Nephron progenitor cell (in vitro differentiated cells): ENCODE data around the gene KCNH4.

Source experiments
- DNase-seq: peaks from one replicate; pipeline ENCODE4 v3.0.0; 2021
- H3K27ac Mint-ChIP-seq: 2 replicates; pipeline ENCODE4 v1.8.0; 2021; ENCODE audit warnings: mild to moderate bottlenecking, moderate library complexity, mixed read lengths
- H3K27me3 Mint-ChIP-seq: 2 replicates; pipeline ENCODE4 v1.8.0; 2021; ENCODE audit warnings: mild to moderate bottlenecking, low read depth, mixed read lengths; ENCODE audit not compliant: poor library complexity
- H3K36me3 Mint-ChIP-seq: 2 replicates; pipeline ENCODE4 v1.8.0; 2021; ENCODE audit warnings: low read depth, mixed read lengths
- H3K4me1 Mint-ChIP-seq: 2 replicates; pipeline ENCODE4 v1.8.0; 2021; ENCODE audit warnings: mixed read lengths
- H3K4me3 Mint-ChIP-seq: 2 replicates; pipeline ENCODE4 v1.8.0; 2021; ENCODE audit warnings: mild to moderate bottlenecking, moderate library complexity, mixed read lengths
- H3K9me3 Mint-ChIP-seq: 2 replicates; pipeline ENCODE4 v1.8.0; 2021; ENCODE audit warnings: mild to moderate bottlenecking, moderate library complexity, mixed read lengths
- TF ChIP-seq, protein P1 (sequence below): fragments of 200-600 bp; sonication (generic); IDR thresholded peaks from 2 replicates; pipeline ENCODE4 v1.5.0; 2021; ENCODE audit warnings: antibody characterized with exemption

KCNH4 gene

DNA sequence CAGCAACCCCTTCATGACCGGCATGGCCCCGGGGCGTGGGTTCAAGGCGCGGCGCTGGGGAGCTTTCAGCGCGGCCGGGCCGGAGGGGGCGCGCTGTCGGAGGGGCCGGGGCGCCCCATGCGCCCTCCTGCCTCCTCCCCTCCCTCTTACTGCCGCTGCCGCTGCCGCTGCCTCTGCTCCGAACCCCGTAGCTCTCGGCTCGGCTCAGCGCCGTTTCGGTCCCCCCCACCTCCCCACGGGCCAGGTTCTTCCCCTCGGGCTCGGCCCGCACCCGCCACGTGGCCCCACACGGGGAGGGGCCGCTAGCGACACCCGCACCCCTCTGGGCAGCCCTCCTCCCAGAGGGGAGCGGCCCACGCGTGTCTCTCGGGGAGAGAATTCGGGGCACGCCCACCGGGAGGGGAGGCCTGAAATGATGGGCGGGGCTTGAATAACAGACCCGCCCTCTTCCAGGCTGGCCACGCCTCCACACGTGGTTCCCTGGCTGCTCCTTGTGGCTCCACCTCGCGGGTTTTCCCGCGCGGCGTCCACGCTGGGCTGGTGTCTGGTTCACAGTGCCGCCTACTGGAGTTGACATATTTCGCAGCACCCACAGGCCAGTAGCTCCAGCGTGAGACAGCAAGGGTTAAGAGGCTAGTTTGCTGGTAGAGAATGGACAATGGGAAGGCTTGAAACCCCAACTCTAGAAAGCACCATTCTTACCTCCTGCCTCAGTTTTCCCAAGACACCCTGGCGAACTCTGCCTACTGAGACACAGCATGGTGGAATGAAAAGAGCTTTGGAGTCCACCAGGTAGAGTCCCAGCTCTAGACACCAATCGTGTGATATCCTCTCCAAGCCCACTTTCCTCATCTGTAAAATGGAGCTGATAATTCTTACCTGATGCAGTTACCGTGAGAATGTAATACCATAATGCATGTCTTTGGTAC is at the start of gene KCNH4:
Gene KCNH4 (minus strand): TSS at position 221 of the 929 bp plus-strand sequence. CDS start 197 bp downstream, at position 24.
- TF ChIP-seq, protein P1, sequence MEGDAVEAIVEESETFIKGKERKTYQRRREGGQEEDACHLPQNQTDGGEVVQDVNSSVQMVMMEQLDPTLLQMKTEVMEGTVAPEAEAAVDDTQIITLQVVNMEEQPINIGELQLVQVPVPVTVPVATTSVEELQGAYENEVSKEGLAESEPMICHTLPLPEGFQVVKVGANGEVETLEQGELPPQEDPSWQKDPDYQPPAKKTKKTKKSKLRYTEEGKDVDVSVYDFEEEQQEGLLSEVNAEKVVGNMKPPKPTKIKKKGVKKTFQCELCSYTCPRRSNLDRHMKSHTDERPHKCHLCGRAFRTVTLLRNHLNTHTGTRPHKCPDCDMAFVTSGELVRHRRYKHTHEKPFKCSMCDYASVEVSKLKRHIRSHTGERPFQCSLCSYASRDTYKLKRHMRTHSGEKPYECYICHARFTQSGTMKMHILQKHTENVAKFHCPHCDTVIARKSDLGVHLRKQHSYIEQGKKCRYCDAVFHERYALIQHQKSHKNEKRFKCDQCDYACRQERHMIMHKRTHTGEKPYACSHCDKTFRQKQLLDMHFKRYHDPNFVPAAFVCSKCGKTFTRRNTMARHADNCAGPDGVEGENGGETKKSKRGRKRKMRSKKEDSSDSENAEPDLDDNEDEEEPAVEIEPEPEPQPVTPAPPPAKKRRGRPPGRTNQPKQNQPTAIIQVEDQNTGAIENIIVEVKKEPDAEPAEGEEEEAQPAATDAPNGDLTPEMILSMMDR = no peak
- peaks cover 86% of the 10 kb centered on the region for H3K27me3 Mint-ChIP-seq
- H3K4me1 Mint-ChIP-seq = peaks cover 22% of the 10 kb centered on the region
- no peaks in the 10 kb centered on the region for H3K9me3 Mint-ChIP-seq
- peak; percentile 56 for DNase-seq
- H3K36me3 Mint-ChIP-seq = no peaks in the 10 kb centered on the region
- H3K4me3 Mint-ChIP-seq = peak within 1 kb of the TSS; percentile 50
- H3K27ac Mint-ChIP-seq = no peak within 1 kb of the TSS

GRCh38 chr17:42230225-42230624 is 49.3 kb upstream of the KCNH4 start:
- no peaks in the 10 kb centered on the region for H3K27me3 Mint-ChIP-seq
- H3K9me3 Mint-ChIP-seq = no peaks in the 10 kb centered on the region
- H3K4me3 Mint-ChIP-seq = no peak overlapping the region
- TF ChIP-seq, protein P1 = no peak
- no peak overlapping the region for H3K27ac Mint-ChIP-seq
- peaks cover 19% of the 10 kb centered on the region for H3K36me3 Mint-ChIP-seq
- no peaks in the 10 kb centered on the region for H3K4me1 Mint-ChIP-seq
- DNase-seq = no peak

DNA sequence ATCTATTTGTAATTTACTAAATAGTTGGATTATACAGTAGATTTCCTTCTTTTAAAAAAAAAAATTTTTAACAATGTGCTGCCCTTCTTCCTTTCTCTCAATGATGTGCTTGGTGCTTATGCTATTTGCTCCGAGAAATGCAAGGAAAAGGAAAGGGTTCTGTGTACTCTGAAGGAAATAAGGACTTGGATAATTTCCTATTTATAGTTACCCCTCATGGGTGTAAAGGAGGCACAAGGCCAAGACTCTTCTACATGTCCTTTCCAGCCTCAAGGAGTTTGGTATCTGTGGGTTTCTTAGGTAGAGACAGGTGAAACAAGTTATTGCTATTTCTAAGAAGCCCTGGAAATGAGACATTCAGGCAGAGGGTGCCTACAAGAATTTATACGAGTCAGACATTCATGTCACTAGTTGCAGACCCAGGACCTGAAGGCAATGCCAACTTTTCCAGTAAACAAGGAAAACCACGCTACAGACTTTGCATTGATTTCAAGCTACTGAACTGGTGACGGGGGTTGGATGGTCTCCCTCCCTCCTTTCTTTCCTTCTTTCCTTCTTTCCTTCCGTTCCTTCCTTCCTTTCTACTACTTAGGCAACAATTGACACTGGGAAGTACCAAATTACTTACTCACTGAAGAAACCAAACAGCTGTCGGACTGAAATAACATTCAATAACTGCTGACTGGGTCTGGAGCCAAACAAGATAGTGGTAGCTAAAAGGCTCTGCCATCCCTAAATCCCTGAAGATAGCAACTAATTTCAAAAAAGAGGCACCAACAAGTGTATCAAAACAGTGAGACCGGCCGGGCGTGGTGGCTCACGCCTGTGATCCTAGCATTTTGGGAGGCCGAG is 47.1 kb upstream of the KCNH4 start:
- Mint-ChIP-seq H3K4me3 (no peak overlapping the region), H3K27ac (peak overlapping the region; percentile 4), H3K27me3 (no peaks in the 10 kb centered on the region), H3K4me1 (no peaks in the 10 kb centered on the region), H3K36me3 (peaks cover 32% of the 10 kb centered on the region), H3K9me3 (no peaks in the 10 kb centered on the region)
- no peak for DNase-seq
- TF ChIP-seq, protein P1 = no peak

GRCh38 chr17:42225646-42226045 is 44.7 kb upstream of the KCNH4 start:
- H3K27me3 Mint-ChIP-seq = no peaks in the 10 kb centered on the region
- H3K4me3 Mint-ChIP-seq = no peak overlapping the region
- H3K4me1 Mint-ChIP-seq = no peaks in the 10 kb centered on the region
- H3K9me3 Mint-ChIP-seq = no peaks in the 10 kb centered on the region
- TF ChIP-seq, protein P1 = no peak
- H3K36me3 Mint-ChIP-seq = peaks cover 38% of the 10 kb centered on the region
- no peak for DNase-seq
- H3K27ac Mint-ChIP-seq = no peak overlapping the region

DNA sequence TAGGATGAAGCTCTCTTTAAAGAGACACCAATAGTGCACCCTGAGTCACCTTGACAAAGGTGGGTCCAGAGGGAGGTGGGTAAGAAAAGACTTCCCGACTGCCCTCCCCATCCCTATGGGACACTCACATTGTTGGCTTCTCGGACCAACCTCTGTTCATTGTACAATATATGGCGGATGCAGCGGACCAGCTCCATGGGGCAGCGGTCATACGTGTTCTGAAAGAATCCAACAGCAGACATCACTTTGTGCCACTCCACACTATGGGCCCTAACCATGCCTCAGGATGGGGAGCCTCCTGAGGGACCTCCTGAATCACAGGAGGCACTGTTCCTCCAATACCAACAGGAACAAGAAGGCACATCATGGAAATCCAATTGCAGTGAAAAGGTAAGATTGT is 43.7 kb upstream of the KCNH4 start:
- Mint-ChIP-seq H3K4me3 (no peak overlapping the region), H3K9me3 (no peaks in the 10 kb centered on the region), H3K27ac (no peak overlapping the region), H3K27me3 (no peaks in the 10 kb centered on the region), H3K4me1 (no peaks in the 10 kb centered on the region), H3K36me3 (peaks cover 31% of the 10 kb centered on the region)
- no peak for DNase-seq
- TF ChIP-seq, protein P1 = no peak
